HG03066 (cell line): ENCODE measurements around the gene LAD1.

Experiments
- ATAC-seq: cut with Tn5 transposase; IDR thresholded peaks from one replicate; pipeline ENCODE4 v1.9.1; 2021; ENCODE audit warnings: low read depth; ENCODE audit not compliant: unreplicated experiment

The LAD1 gene

DNA sequence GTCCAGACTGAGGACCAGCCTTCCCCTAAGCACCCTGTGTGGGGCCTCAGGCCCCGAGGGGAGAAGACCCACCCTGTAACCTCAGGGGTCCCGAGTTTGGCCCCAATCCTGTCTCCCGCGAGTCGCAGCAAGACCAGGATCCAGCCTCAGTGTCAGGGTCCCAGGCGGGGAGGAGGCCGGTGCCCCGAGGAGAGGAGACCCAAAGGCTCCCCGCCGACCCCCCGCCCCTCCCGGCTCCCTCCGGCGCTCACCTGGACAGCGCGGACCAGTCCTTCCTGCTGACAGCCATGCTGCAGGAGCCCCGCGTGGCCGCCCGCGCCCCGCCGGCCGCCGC lies at the start of gene LAD1:
TSS of gene LAD1 (minus strand) at position 307 of the 334 bp plus-strand sequence. CDS start at position 289, 18 bp downstream.
- ATAC-seq, result no peak

DNA sequence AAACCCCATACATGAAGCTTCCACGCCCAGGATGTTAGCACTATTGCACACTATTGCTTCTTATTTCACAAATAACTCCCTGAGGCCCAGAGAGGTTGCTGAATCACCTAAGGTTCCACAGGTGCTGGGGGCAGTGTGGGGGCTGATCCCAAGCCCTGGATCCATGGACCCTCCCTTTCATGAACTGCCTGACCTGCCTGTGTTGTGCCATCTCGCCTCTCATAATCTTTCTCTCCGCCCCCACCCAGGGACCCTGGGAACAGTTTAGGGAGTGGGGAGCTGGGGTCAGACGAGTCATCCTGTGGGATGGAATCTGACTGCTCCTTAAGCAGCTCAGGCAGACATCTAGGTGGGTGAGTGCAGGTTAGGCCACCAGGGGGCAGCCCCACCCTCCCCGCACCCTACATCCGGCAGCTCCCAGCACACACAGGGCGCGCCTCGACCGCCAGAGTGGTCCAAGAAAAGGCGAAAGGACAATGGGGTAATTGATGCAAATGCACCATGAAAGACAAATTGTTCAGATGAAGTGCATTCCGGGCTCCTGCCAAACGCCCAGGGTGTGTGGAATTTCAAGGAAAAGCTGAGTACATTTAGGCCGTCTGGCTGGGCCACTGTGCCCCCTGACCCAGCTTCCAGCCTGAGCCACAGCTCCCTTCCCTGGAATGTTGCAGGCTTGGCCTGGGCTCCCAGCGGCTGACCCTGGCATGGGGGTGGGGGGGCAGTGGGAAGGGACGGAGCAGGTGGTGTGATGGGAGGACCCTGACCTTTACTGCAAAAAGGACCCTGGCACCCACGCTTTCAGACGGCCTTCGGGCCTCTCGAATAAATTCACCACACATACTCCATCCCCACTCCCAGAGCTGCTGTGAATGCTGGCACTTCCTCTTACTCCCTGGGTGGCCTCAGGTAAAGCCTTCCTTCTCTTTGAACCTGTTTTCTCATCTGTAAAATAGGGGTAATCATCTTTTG lies 49.1 kb upstream of the LAD1 start:
- peak; percentile 77 for ATAC-seq

- ATAC-seq, result no peak
Observed at GRCh38 chr1:201445310-201445709, 46.2 kb upstream of the LAD1 start.

DNA sequence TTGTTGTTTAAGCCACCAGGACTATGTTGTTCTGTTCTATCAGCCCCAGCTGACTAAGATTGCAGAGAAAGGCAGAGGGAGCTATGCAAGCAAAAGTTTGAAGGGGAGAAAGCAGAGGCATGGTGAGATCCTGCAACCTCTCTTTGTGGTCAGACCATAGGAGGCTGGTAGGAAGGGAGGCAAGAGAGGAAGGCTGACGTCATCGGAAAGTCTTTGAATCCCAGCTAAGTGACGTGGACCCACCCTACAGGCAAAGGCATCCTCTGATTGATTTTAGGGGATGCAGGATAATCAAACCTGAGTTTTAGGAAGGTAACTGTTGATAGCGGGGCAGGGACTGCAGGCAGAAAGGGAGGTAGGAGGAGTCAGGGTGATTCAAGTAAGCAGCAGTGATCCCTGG lies 45.7 kb upstream of the LAD1 start:
- ATAC-seq, result no peak

DNA sequence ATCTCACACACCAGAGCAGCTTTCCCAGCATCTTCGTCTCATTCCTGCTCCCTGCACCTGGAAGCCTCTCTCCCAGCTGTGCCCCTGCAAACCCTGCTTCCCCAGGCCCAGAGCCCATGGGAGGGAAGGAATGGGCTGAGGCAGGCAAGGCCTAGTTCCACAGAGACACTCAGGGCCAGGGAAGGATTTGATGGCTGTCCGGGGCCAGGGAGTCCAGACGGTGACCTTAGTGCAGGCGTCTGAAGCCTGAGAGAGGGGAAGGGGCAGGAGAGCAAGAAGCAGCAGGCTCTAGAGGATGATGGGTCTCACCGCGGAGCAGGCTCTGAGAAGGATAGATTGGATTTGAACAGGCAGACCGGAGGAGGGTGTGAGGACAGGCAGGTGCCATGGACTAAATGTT lies 44.6 kb upstream of the LAD1 start:
- ATAC-seq, result no peak

DNA sequence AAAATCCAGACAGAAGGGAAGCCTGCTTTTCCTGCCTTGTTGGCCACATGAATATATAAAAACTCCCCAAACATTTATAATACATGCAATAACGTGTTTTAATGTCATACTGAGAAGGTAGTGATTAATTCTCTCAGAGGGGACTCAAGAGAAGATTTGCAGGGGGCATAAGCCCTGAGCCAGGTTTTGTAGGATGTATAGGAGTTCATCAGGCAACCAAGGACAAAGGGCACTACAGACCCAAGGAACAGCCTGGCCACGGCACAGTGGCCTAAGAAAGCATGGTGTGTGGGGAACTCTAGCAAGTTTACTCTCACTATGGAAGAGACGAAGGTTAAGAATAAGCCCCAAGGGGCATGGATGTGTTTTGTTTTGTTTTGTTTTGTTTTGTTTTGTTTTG lies 37.8 kb upstream of the LAD1 start:
- ATAC-seq, result no peak

GRCh38 chr1:201436393-201436792 lies 37.3 kb upstream of the LAD1 start:
- no peak for ATAC-seq

GRCh38 chr1:201434266-201434665 lies 35.1 kb upstream of the LAD1 start:
- no peak for ATAC-seq

GRCh38 chr1:201433609-201434008 lies 34.5 kb upstream of the LAD1 start:
- no peak for ATAC-seq

DNA sequence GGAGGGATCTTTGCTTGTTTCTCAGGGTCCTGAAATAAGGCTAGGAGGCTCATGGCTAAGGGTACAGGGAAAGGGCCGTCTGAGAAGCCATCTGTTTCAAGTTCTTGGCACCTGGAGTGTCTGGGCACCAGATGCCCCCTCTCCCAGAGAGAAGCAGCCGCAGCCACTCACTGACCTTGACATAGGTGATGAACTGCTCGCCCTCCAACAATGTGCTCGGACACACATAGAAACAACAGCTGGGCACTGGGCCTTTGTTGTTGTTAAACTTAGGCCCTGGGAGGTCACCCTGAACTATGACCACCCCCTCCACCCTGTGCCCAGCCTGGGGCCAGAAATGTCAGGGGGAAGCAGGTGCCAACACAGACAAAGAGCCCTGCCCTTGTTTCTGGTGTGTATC lies 31.7 kb upstream of the LAD1 start:
- no peak for ATAC-seq

GRCh38 chr1:201429736-201430501 lies 30.8 kb upstream of the LAD1 start:
- ATAC-seq, result no peak

DNA sequence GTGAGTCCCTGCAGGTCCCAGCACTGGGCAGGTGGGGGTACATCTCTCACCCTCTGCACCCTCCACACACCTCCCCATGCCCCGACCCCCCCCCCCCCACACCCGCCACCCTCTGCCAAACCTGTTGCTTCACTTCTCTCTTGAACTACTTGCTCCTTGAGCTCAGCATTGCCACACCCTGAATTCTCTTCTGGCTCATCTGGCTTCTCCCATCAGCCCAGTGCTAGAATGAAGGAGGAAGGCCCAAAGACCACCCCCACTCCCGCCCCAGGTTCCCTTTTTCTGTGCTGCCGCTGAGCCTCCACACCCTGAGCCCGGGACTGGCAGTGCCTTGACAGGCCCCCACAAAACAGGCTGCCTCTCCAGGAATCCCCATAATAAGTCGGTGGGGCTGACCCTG lies 28.8 kb upstream of the LAD1 start:
- ATAC-seq, result no peak

- ATAC-seq, result no peak
Observed at GRCh38 chr1:201426479-201427310, 27.6 kb upstream of the LAD1 start.

- ATAC-seq, result no peak
Observed at GRCh38 chr1:201424146-201424545, 25.0 kb upstream of the LAD1 start.

DNA sequence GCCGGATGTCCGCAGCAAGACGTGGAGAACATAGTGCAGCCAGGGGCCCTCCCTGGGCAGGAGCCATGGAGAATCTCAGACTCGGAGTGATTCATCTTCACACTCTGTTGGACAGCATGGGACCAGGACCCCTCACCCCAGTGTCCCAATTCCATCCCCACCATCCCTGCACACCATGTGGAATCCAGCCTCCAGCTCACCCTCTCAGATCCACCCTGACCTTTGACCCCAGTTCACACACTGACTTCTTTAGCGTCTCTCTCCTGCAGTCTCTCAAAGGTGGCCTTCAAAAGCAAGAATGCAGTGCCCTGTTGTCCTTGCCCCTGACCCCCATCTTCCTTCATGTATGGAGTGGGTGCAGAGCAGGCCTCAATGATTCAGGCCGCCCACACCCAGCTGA lies 24.5 kb upstream of the LAD1 start:
- ATAC-seq, result no peak

DNA sequence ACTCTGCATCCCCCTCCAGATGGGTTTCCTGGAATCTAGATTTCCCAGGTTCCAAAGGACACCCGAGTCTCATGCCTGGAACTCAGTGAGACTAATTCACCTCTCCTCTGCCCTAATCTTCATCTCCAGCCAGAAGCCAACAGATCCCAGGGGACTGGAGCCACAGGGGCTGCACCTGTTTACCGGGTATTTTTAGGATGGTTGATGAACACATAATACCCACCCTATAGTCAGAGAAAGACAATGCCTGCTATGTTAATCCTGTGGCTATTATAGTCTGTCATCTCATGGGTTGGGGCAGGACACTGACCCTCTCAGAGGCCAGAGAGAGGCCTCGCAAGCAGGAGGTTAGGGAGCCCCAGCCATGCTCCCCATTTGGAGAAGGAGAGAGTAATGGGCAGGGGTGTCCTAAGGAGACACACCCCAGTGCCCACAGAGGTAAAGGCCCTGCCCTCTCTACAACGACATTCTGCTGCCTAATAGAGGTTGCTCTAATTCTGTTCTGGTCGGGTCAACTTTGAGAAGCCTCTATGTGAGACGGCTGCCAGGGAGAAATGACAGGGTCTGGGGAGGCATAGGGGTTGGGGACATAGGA lies 23.4 kb upstream of the LAD1 start:
- no peak for ATAC-seq

DNA sequence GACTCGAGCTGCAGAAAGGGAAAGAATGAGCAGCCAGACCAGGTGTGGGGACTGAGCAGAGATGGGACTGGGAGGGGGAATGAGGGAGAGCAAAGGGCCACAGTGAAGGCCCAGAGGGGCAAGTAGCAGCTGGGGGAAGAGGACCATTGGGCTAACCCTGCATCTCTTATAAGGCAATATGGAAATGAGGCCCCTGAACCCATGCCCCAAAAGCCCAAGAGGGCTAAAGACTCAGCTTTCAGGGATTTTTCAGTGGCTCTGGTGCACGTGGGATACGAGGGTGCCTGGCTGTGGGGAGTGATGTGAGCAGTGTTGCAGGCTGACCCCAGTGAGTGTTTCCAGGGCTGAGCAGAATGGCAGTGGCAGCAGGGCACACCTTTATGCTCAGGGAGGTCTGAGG lies 22.9 kb upstream of the LAD1 start:
- no peak for ATAC-seq

GRCh38 chr1:201421041-201421440 lies 21.9 kb upstream of the LAD1 start:
- no peak for ATAC-seq

- no peak for ATAC-seq
Observed at GRCh38 chr1:201420608-201421002, 21.5 kb upstream of the LAD1 start.

DNA sequence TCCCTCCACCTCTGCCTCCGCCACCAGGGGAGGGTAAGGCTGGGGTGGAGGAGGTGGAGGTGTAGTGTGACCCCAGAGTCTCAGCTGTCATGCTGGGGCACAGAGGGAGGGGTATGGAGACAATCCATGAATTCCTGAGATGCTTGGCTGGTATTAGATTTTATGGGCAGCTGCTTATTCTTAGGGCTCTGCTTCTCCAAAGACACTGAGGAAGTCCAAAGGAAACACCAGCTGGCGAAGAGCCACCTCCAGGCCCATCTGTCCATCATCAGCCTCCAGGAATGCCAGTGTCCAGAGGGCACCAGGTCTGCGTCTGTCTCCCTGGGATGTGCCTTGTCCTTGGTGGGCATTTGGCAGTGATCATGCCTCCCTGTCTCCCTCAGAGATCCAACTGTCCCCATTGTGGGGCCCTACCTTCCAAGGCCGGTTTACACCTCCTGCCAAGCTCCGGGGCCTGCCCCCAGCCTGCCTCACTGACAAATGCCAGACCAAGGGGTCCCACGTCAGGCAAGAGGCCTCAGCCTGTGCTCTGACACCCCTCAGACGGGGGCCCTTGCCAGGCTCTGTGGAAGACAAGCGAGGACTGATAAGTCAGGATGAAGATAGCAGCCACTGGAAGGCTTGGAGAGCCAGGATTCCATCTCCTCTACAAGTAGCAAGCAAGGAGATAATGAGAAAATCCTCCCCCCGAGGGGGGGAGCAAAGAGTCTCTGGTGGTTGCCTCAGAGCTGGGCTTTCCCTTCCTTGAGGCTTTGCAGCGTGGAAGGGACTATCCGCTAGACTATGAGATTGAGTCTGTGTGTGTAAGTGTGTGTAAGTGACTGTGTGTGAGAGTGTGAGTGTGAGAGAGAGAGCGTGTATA lies 20.9 kb upstream of the LAD1 start:
- no peak for ATAC-seq
